NCI-H2107 treated with DMSO at 0.1 percent for 48 hours (cell line): Measurements from ENCODE around the gene KITLG.
"Not testable (repeated sequence)": the region's sequence is repeated elsewhere in the genome, so short reads cannot be mapped to it uniquely, and the experiment has no call there.

Experiments used
- DNase-seq: peaks from one replicate; lab custom pipeline; 2025; ENCODE audit not compliant: unreplicated experiment; lab: John Stamatoyannopoulos, UW

Gene KITLG

DNA sequence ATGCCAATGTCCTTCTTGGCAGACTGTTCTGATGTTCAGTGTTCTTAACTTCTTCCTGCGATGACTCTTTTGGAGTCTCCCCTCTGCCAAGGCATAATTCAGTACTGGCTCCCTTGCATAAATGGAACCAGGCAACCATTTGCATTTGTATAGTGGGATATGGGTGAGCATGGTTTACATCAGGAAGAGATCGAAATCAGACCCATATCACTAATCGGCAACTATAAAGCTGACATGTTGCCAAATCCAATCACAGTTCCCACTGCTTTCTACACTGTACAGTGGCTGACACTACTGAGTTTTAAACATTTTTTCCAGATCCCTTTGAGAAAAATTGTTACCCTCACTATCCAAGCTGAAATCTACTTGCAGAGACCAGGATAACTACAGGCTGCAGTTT lies 83.8 kb downstream of the KITLG start:
- DNase-seq: no peak

DNA sequence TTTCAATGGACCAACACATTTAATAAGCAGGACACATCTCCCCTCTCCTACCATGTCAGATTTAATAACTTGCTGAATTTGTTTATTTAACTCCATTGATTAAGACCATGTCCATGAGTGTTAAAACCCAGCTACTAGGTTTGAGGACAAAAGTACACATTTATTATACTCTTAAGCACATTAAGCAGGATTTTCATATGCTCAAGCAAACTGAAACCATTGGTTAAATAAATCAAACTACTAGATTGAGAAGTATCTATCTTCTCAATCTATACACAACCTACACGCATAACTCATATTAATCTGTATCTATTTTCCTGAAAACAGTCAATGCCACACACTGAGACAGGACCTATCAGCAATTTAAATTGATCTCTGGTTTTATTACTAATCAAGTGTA lies 85.2 kb downstream of the KITLG start:
- DNase-seq: no peak

DNA sequence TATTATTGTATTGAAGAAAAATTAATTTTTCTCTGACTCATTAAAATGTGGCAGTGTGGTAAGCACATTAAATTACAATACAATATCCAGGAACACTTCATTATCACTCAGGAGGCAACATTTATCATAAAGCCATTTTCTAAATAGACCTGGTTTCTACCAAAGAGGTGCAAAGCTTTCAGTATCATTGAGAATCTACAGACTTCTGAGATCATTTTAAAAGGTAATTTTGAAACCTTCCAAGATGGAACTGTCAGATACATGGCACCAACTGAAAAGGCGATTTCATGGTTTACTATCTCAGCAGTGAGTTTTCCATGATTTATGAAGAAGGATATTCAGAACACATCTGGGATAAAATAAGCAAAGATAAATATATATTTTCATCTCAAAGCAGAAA lies 85.8 kb downstream of the KITLG start:
- no peak for DNase-seq

DNA sequence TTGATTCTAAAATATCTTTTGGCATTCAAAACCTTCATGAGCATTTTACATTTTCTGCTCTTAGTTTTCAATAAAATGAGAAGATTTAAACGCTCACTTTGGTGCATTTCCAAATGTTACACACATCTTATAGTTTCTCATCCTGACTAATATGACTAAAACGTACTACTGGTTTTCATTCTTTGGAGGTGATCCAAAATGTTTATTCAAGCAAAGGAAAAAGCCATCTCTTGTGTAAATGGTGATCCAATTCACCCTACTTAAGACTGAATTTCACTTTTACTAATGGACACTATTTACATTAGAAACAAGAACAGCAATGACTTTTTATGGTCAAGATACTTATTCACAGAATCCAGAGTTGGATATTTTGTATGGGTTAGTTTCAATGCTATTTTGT lies 86.6 kb downstream of the KITLG start:
- no peak for DNase-seq

DNA sequence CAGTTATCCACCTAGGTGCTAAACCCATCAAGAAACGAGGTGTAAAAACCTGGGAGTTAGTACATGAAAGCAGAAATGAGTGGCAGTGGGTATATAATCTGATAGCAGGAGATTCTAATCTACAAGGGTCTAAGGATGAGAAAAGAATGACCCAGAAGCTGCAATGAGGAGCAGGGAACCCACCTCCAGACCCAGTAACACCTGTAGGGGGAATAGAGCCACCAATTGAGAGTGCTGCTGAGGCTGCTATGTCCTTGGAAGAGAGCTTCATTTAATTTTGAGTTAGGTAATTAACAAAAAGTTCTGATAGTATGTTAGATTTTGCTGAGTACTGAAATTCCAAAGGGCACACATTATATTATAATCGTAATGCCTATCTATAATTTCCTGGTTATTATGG lies 89.8 kb downstream of the KITLG start:
- DNase-seq: no peak

DNA sequence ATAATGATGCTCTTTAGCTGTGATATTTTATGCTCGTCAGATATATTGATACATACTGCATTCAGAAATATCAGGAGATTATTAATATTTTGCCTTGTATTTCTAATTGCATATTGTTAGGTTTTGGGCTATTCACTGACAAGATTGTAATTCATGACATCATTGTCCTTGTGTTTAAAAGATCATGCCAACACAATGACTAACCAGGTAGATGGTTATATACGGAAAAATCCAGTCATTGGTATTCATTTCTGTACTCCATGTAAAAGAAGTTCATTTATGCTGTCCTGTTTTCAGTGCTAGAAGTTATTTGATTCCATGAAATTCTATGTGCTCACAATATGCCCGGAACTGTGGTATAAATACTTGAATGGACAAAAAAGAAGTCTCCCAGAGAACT lies 107.5 kb downstream of the KITLG start:
- no peak for DNase-seq

DNA sequence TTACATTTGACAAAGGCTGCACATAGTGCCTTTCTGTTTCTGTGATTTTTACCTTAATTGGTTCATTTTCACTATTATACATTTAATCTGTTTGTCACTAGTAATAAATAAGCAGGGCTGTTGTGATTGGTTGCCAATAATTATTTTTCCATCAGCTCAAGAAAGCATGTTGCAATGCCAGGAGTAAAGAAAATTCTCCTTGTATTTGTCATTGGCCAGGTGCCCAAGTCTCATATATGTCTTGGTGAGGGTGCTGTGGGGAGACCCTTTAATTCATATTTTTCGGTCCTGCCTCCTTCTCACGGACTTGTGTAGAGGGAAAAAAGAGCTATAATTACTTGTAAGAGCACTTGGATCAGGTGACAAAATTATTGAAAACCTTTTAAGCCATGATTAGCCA lies 108.0 kb downstream of the KITLG start:
- no peak for DNase-seq

DNA sequence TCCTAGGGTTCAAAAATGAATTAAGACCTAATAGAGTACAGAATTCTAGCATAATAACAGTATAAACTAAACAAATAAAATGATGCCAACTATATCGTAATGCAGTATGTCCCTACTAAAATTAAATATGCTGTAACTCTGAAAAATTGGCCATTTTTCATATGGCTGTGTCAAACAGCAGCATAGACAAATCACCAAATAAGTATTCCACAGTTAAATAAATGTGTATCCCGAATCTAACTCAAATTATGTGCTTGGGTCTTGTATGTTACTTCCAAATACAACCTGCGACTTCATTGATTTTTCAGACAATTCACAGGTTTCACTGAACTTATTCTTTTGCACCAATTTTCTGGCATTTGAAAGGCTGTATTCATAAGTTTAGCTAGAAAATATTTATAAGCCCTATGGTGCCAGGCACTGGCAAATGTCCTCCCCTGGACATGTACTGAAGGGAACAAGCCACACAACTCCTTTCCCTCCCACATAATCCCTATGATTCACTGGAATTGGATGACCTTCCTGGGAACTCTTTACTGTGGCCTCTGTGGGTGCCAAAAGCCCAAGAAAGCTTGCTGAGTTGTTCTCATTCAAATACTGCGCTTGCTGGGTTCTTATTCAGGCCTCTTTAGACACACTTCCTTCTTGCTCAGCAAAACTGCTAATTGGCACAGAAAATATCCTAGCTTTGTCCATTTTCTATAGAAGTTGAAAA lies 108.8 kb downstream of the KITLG start:
- DNase-seq: no peak

DNA sequence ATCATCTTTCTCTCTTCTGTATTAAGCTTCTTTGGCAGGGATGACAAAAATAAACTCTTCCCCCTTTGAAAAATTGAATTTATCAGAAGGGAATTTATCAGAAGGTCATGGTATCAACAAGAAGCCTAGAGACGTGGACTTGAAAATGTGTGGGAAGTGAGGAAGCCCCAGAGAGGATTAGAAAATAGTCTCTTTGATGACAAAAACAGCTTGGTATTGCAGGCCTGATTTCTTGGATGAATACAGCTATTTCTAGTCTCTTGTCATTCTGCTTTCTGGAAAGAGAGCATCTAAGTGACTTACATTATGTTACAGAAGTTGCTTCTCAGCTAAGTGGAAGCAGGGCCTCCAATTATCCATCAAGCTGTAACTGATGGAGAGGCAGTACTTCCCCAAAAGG lies 111.1 kb downstream of the KITLG start:
- DNase-seq: no peak

DNA sequence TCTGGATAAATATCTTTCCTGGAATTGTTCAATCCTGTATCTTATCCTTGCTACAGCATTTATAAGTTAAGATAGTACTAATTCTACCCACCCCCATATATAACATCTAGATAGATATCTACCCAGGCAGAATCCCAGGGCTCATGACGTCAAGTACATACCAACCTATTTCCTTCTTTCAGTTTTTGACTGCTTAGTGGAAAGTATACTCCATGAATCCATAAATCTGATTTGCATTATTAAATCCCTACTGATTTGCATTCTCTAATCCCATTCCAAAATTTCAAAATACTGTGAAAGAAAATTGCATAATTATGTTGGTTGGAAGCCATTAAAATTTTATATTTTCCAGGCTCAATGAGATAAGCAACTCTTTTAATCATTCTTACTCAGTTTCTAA lies 111.7 kb downstream of the KITLG start:
- DNase-seq: no peak

DNA sequence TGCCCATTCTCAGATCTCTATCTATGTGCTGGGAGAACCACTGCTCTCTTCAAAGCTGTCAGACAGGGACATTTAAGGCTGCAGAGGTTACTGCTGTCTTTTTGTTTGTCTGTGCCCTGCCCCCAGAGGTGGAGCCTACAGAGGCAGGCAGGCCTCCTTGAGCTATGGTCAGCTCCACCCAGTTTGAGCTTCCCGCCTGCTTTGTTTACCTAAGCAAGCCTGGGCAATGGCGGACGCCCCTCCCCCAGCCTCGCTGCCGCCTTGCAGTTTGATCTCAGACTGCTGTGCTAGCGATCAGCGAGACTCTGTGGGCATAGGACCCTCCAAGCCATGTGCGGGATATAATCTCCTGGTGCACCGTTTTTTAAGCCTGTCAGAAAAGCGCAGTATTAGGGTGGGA lies 113.6 kb downstream of the KITLG start:
- DNase-seq: not testable (repeated sequence)

DNA sequence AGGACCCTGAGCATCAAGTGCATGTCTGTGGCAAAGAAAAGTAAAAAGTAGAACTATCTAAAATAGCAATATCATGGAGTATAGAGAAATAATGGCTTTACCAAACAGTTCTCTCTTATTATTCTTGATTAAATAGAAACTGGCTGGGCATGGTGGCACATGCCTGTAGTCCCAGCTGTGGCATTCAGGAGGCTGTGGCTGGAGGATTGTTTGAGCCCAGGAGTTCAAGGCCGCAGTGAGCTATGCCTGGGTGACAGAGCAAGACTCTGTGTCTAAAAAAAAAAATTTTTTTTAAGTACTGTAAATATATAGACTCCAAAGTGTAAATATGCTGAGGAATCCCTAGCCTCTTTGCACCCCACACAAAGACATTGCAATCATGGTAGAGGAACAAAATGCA lies 121.9 kb downstream of the KITLG start:
- no peak for DNase-seq

DNA sequence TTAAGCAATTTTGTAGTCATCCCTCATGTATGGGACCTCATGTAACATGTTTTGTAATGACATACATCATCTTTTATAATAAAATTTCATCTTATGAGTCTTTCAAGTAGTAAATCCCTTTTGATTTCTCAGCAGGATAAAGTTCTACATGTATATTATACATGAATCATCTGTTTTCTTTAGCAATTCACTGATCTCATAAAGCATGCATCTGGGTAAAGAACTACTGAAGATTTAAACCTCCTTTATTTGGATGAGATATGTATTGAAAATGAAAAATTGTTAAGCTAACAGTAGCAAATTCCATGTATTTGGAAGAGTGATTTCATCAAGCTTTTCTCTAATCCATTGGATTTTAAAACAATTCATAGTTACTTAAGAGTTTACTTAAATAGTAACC lies 126.9 kb downstream of the KITLG start:
- no peak for DNase-seq

DNA sequence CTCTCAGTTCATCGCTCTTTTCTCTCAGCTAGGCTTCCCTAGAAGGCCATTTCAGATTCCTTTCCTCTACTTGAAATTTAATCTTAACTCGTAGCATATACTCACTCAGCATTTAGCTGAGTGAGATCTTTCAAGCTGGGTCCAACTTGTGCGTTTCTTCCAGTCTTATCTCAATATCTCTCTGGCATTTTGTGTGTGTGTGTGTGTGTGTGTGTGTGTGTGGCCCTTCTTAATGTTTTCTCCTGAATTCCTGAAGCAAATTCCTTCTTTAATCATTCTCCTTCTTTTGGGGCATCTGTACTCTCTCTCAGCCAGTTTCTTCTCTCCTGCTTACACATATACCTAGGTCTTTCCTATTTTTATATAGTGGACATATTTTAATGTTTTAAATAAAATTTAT lies 129.1 kb downstream of the KITLG start:
- DNase-seq: no peak

DNA sequence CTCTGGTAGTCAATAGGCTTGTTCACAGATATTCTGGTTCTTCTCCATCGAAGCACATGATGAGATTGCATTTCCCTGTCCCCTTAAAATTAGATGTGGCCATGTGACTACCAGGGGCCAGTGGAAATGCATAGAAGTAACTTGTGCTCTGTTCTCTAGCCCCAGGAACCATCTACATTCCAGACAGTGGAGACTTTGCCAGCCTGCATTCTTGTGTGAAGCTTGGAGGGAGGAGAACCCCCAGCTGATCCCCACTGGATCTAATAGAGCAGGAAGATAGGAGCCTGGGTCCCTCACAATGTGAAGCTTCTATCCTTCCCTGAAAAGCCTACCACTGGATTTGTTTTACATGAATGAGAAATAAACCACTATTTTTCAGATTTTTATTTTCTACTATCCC lies 130.1 kb downstream of the KITLG start:
- no peak for DNase-seq

DNA sequence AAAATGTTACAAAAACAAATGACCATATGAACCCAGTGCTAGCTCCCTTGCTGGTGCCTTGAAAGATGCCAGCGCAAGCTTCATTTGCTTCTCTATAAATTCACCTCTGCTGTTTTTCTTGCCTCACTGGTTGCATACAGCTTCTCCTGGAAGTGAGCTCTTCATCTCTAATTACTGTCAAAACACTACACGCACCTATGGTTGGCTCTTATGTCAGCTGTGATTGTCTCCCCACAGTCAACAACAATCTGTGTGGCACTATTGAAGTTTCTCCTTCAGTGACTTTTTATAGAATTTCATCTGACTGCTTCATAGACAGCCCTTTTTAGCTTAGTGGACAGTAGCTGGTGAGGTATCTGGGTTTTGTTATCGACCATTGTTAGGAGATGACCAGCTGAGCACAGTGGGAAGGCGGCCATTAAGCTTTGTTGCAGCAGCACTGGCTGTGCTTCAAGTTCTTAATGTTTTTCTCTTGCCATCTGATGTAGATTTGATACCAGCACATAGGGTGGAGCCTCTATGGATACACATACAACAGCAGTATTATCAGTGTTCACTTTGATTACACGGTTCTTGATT lies 131.8 kb downstream of the KITLG start:
- DNase-seq: peak; percentile 96

DNA sequence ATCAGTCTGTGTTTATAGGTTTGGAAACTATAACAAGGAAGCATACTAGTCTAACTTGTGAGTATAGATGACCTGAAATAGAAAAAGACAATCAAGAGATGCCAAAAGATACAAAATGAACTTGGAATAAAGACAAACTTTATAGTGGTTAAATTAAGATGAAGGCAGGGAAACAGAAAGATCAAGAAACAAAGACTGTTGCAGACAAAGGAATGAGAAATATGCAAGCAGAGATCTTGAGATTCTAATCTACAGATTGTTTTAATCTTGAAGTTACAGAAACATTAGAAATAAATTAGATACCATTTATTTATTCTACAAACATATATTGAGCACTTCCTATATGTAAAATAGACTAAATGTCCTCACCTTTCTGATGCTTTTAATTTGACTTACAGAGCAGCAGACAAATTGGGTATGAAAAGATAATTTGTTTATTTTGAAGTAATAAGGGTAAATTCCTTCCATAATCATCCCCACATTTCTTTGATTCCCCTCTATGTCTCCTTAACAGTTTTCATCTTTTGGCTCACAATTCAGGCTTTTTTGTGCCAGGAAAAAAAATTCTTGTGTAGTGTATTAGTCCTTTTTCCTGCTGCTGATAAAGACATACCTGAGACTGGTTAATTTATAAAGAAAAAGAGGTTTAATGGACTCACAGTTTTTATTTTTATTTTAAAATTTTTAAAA lies 134.4 kb downstream of the KITLG start:
- DNase-seq: no peak

DNA sequence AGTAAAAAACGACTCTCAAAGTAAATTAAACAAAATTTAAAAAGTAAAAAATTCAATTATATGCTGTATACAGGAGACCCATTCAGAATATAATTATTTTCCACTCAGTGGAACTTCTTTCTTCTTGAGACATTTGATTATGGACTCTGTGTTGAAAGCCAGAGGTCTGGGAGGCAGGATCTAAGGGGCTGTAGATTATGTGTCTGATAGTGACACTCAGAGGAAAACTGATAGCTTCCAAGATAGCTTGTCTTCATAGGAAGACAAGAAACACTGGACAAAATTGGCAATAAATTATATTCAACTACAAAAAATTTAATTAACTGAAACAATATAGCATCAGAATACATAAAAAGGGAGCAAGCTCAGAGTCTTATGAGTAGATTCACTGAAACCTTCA lies 135.8 kb downstream of the KITLG start:
- DNase-seq: no peak
